ENCODE data around the gene HRNR.
"Not testable (repeated sequence)": the region's sequence is repeated elsewhere in the genome, so short reads cannot be mapped to it uniquely, and the experiment has no call there.

DNA sequence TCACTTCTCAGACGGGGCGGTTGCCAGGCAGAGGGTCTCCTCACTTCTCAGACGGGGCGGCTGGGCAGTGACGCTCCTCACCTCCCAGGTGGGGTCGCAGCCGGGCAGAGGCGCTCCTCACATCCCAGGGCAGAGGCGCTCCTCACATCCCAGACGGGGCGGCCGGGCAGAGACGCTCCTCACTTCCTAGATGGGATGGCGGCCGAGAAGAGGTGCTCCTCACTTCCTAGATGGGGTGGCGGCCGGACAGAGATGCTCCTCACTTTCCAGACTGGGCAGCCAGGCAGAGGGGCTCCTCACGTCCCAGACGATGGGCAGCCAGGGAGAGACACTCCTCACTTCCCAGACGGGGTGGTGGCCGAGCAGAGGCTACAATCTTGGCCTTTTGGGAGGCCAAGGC lies 32.4 kb upstream of the HRNR start:
- TF ChIP-seq TARDBP, SP1 (IDR thresholded peaks at IDR 0.05): not testable (repeated sequence)

Data from HEK293T (cell line).